Activated B cell treated with CpG ODN at 0.5 μM for 24 hours (primary cell): ENCODE data around the gene PRPH2. TPM values are rescaled to one million over a fixed set of nuclear protein-coding genes. Genes with fewer than 3 reads are reported as not detected.

Experiments used
- ATAC-seq: fragments of 200-7000 bp; cut with Tn5 transposase; one replicate; pipeline ENCODE4 v1.10.0; 2021; ENCODE audit warnings: low read depth, mild to moderate bottlenecking, moderate library complexity
- CTCF ChIA-PET: fragments of 350-600 bp; sonication (Branson Sonifier 250); formaldehyde crosslinking; loops from one replicate; lab custom pipeline; 2021; ENCODE audit warnings: antibody characterized with exemption; lab: Charles Lee
- POLR2A ChIA-PET: fragments of 350-600 bp; sonication (Branson Sonifier 250); formaldehyde crosslinking; loops from one replicate; lab custom pipeline; 2021; ENCODE audit warnings: antibody characterized with exemption; lab: Charles Lee
- DNase-seq: peaks from one replicate; pipeline ENCODE4 v3.0.0; 2022
- H3K27ac Mint-ChIP-seq: one replicate; pipeline ENCODE4 v1.8.0; 2020; ENCODE audit warnings: mixed read lengths
- H3K27me3 Mint-ChIP-seq: one replicate; pipeline ENCODE4 v1.8.0; 2021; ENCODE audit warnings: mixed read lengths
- H3K36me3 Mint-ChIP-seq: one replicate; pipeline ENCODE4 v1.8.0; 2021; ENCODE audit warnings: low read depth, mixed read lengths
- H3K4me1 Mint-ChIP-seq: one replicate; pipeline ENCODE4 v1.8.0; 2021; ENCODE audit warnings: mixed read lengths
- H3K4me3 Mint-ChIP-seq: one replicate; pipeline ENCODE4 v1.8.0; 2020; ENCODE audit warnings: mild to moderate bottlenecking, mixed read lengths
- H3K9me3 Mint-ChIP-seq: one replicate; pipeline ENCODE4 v1.8.0; 2020; ENCODE audit warnings: mixed read lengths
- intact Hi-C: fragments of 100-400 bp; cut with micrococcal nuclease; formaldehyde crosslinking; loops from one replicate; pipeline ENCODE4 v1.15.1; 2024
- total RNA-seq: library from RNA; stranded (reverse); gene quantifications from 2 replicates; pipeline ENCODE4 v1.2.3, GENCODE V29; 2022
- TF ChIP-seq, protein P1 (sequence below): fragments of 200-600 bp; IDR thresholded peaks from one replicate; pipeline ENCODE4 v1.8.0; 2022; ENCODE audit warnings: antibody characterized with exemption, mild to moderate bottlenecking

The PRPH2 gene
- total RNA-seq, 1 donor from 2014 or later, result not detected

DNA sequence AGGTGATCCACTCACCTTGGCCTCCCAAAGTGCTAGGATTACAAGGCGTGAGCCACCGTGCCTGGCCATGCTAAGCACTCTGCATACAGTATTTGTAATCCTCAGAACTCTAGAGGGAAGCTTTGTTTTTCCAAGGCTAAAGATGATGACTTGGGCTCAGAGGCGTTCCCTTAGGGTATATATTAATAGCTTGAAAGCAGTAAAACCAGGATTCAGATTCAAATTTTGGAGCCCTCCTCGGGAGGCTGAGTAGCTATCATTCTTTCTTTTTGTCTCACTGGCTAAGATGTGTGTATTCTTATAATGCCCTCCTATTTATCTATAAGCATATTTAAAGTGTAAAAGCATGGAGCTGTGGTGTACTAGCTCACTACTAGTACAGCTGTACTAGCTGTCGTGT is 68.5 kb downstream of the PRPH2 start:
- TF ChIP-seq, protein P1, sequence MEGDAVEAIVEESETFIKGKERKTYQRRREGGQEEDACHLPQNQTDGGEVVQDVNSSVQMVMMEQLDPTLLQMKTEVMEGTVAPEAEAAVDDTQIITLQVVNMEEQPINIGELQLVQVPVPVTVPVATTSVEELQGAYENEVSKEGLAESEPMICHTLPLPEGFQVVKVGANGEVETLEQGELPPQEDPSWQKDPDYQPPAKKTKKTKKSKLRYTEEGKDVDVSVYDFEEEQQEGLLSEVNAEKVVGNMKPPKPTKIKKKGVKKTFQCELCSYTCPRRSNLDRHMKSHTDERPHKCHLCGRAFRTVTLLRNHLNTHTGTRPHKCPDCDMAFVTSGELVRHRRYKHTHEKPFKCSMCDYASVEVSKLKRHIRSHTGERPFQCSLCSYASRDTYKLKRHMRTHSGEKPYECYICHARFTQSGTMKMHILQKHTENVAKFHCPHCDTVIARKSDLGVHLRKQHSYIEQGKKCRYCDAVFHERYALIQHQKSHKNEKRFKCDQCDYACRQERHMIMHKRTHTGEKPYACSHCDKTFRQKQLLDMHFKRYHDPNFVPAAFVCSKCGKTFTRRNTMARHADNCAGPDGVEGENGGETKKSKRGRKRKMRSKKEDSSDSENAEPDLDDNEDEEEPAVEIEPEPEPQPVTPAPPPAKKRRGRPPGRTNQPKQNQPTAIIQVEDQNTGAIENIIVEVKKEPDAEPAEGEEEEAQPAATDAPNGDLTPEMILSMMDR, result no peak
- no peak overlapping the region for H3K4me3 Mint-ChIP-seq
- intact Hi-C loops, result no loop called here

DNA sequence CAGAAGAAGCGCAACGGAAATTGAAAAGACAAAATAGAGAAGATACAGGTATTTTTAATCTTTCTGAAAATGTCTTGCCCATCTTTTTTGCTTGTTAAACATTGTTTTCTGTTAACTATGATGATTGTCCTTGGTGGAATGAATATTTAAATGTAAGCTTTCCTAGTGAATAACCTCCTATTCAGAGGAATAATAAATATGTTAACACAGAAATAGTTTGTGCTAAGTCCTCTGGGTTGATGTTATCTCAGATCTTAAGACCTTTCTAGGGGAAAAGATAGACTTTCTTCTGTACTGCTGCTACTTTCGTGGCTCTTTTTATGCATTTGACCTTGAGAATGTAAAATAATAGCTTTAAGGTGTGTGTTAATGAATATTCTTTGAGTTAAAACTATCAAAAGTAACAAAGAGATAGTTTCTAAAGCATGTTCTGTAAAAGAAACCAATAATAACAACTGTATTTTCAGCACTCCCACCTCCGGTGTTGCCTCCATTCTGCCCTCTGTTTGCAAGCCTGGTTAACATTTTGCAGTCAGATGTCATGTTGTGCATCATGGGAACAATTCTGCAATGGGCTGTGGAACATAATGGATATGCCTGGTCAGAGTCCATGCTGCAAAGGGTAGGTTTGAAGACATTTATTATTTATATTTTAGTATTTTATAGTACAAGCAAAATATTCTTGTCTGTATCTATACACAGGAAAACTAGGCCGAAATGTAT is 70.2 kb downstream of the PRPH2 start:
- Mint-ChIP-seq H3K4me1 (no peaks in the 10 kb centered on the region), H3K27me3 (no peaks in the 10 kb centered on the region), H3K9me3 (no peaks in the 10 kb centered on the region), H3K27ac (no peak overlapping the region), H3K4me3 (no peak overlapping the region), H3K36me3 (peaks cover 69% of the 10 kb centered on the region)
- ChIA-PET POLR2A (no interaction called here), CTCF (no interaction called here)
- TF ChIP-seq, protein P1, result no peak
- DNase-seq, result no peak
- intact Hi-C loops, result no loop called here
- ATAC-seq, result no peak

More for the DNA sequence above, 68.5 kb downstream of the PRPH2 start:
- Mint-ChIP-seq H3K4me1 (no peaks in the 10 kb centered on the region), H3K27me3 (no peaks in the 10 kb centered on the region), H3K36me3 (peaks cover 74% of the 10 kb centered on the region), H3K9me3 (no peaks in the 10 kb centered on the region), H3K27ac (no peak overlapping the region)
- ChIA-PET POLR2A (no interaction called here), CTCF (no interaction called here)
- DNase-seq, result no peak
- ATAC-seq, result no peak

Other genes with a start within 250 kb of the PRPH2 start
- 34.3 and 40.8 TPM in 2 replicates for gene UBR2, start 158.6 kb downstream of the PRPH2 start, total RNA-seq
- 41.5 and 41.7 TPM in 2 replicates for gene TBCC, start 23.5 kb upstream of the PRPH2 start, total RNA-seq
- 25.2 and 25.5 TPM in 2 replicates for gene BICRAL, start 59.5 kb upstream of the PRPH2 start, total RNA-seq
- 94.5 and 110 TPM in 2 replicates for gene RPL7L1, start 157.0 kb upstream of the PRPH2 start, total RNA-seq
- not detected in 2 replicates for gene PTCRA, start 193.5 kb upstream of the PRPH2 start, total RNA-seq
- 120 and 121 TPM in 2 replicates for gene CNPY3, start 206.9 kb upstream of the PRPH2 start, total RNA-seq
- gene GNMT, start 238.2 kb upstream of the PRPH2 start, total RNA-seq, result 1.7 and 2.3 TPM in 2 replicates